AG04450 (cell line): Measurements from ENCODE around the gene IFI30. TPM values are rescaled to one million over a fixed set of nuclear protein-coding genes. Genes with fewer than 3 reads are reported as not detected.
A peak's percentile ranks its signal among the peaks of the same experiment; 100 is the strongest.

Source experiments
- CTCF ChIA-PET: fragments of 300-600, 350-600 bp; formaldehyde crosslinking; extraction: SDS; loops from one replicate; lab custom pipeline; 2022; ENCODE audit warnings: antibody characterized with exemption, inconsistent platforms; lab: Charles Lee
- POLR2A ChIA-PET: fragments of 350-600 bp; formaldehyde crosslinking; extraction: SDS; loops from one replicate; lab custom pipeline; 2021; ENCODE audit warnings: antibody characterized with exemption, inconsistent platforms; lab: Yijun Ruan, JAX
- DNase-seq: peaks from one replicate; pipeline ENCODE4 v3.0.0-alpha.2; 2011; ENCODE audit warnings: low read depth, low spot score
- H3K27ac ChIP-seq: one replicate; pipeline ENCODE4 v1.5.1; 2012; ENCODE audit warnings: low read depth, low read length, control low read depth
- H3K27me3 ChIP-seq: one replicate; pipeline ENCODE4 v1.6.0; 2012; ENCODE audit warnings: low read length; ENCODE audit not compliant: control insufficient read depth, insufficient read depth
- H3K4me3 ChIP-seq: 2 replicates; pipeline ENCODE4 v1.5.1; 2011; ENCODE audit warnings: mild to moderate bottlenecking, low read depth, low read length, control low read depth
- H3K9me3 ChIP-seq: 2 replicates; pipeline ENCODE4 v1.5.1; 2012; ENCODE audit warnings: low read length; ENCODE audit not compliant: control insufficient read depth, insufficient read depth
- polyA plus RNA-seq: library from polyadenylated mRNA; depleted of rRNA; stranded (reverse); fragments of >200 nt; gene quantifications from 2 replicates; pipeline ENCODE4 v1.2.3, GENCODE V29; 2011
- TF ChIP-seq, protein P1 (sequence below): IDR thresholded peaks from 2 replicates; pipeline ENCODE4 v1.5.1; 2011; ENCODE audit warnings: low read depth, low read length, control low read depth, inconsistent platforms

Gene IFI30
- polyA plus RNA-seq, 1 experiment: 6.9 TPM

GRCh38 chr19:18167975-18168645 lies 5.5 kb upstream of the IFI30 start:
- no peak for DNase-seq
- ChIA-PET CTCF (interaction anchor here (0.5 to 1.7 kb wide), 6 partner anchors 24 to 95 kb away, joined by 3 to 7 read pairs (median 4); no protein-coding TSS in a partner anchor), POLR2A (interaction anchor here (0.9 kb wide), 1 partner anchor 114 kb away, joined by 3 read pairs; no protein-coding TSS in a partner anchor)
- Histone ChIP-seq H3K27me3 (no peaks in the 10 kb centered on the region), H3K27ac (no peak overlapping the region), H3K9me3 (no peaks in the 10 kb centered on the region; the same call in 1 of the 2 replicates), H3K4me3 (no peak overlapping the region)
- TF ChIP-seq, protein P1, sequence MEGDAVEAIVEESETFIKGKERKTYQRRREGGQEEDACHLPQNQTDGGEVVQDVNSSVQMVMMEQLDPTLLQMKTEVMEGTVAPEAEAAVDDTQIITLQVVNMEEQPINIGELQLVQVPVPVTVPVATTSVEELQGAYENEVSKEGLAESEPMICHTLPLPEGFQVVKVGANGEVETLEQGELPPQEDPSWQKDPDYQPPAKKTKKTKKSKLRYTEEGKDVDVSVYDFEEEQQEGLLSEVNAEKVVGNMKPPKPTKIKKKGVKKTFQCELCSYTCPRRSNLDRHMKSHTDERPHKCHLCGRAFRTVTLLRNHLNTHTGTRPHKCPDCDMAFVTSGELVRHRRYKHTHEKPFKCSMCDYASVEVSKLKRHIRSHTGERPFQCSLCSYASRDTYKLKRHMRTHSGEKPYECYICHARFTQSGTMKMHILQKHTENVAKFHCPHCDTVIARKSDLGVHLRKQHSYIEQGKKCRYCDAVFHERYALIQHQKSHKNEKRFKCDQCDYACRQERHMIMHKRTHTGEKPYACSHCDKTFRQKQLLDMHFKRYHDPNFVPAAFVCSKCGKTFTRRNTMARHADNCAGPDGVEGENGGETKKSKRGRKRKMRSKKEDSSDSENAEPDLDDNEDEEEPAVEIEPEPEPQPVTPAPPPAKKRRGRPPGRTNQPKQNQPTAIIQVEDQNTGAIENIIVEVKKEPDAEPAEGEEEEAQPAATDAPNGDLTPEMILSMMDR: peak; percentile 69

DNA sequence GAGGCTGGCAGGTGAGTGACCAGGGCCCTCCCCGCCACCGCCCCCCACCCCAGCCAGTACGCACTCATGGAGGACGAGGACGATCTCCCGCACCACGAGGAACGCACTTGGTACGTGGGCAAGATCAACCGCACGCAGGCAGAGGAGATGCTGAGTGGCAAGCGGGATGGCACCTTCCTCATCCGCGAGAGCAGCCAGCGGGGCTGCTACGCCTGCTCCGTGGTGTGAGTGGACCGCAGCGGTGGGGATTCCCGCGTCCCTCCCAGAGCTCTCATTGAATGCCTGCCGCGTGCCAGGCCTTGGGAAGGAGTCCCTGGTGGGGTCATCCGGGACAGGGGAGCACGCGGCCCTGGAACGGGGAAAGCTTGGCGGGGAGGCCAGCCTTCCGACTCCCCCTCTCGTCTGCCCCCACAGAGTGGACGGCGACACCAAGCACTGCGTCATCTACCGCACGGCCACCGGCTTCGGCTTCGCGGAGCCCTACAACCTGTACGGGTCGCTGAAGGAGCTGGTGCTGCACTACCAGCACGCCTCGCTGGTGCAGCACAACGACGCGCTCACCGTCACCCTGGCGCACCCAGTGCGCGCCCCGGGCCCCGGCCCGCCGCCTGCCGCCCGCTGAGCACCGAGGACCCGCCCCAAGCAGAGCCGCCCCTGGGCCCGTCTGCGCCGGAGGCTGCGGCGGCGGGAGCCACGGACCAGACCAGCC lies 4.8 kb upstream of the IFI30 start:
- POLR2A ChIA-PET: interaction anchor here (0.9 kb wide), 1 partner anchor 113 kb away, joined by 3 read pairs; no protein-coding TSS in a partner anchor
- TF ChIP-seq, protein P1: no peak
- no peak for DNase-seq
- no peaks in the 10 kb centered on the region for H3K27me3 ChIP-seq
- CTCF ChIA-PET: interaction anchor here (0.7 to 1.2 kb wide), 3 partner anchors 23 to 94 kb away, joined by 3 to 4 read pairs (median 3); no protein-coding TSS in a partner anchor
- no peaks in the 10 kb centered on the region; the same call in 1 of the 2 replicates for H3K9me3 ChIP-seq
- no peak overlapping the region for H3K27ac ChIP-seq
- no peak overlapping the region for H3K4me3 ChIP-seq

DNA sequence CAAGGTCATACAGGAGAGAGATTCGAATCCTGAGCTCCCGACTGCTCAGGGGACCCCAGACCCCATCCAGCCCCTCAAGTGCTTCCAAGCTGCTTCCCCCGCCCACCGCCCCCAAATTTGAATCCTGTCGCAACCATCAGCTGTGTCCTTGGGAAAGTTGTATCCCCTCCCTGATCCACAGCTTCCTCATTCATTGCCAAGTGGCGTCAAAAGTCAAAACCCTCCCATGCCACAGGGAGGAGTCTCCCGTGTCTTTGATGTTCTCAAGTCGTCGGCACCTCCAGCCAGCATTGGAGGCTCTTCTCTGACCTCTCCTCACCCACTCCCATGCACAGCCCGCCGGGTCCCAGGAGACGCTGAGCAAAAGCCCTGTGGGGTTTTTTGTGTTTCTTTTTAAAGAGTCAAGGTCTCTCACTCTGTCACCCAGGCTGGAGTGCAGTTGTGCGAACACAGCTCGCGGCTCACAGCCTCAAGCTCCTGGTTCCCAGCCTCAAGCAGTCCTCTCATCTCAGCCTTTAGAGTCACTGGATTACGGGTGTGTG lies 2.8 kb upstream of the IFI30 start:
- CTCF ChIA-PET: interaction anchor here (0.6 to 2.4 kb wide), 6 partner anchors 9 to 177 kb away, joined by 3 to 10 read pairs (median 4); no protein-coding TSS in a partner anchor
- Histone ChIP-seq H3K27me3 (peaks cover 2% of the 10 kb centered on the region), H3K4me3 (no peak overlapping the region), H3K9me3 (no peaks in the 10 kb centered on the region; the same call in 1 of the 2 replicates), H3K27ac (no peak overlapping the region)
- TF ChIP-seq, protein P1: no peak
- POLR2A ChIA-PET: interaction anchor here (0.6 kb wide), 1 partner anchor 43 kb away, joined by 3 read pairs; no protein-coding TSS in a partner anchor
- no peak for DNase-seq

DNA sequence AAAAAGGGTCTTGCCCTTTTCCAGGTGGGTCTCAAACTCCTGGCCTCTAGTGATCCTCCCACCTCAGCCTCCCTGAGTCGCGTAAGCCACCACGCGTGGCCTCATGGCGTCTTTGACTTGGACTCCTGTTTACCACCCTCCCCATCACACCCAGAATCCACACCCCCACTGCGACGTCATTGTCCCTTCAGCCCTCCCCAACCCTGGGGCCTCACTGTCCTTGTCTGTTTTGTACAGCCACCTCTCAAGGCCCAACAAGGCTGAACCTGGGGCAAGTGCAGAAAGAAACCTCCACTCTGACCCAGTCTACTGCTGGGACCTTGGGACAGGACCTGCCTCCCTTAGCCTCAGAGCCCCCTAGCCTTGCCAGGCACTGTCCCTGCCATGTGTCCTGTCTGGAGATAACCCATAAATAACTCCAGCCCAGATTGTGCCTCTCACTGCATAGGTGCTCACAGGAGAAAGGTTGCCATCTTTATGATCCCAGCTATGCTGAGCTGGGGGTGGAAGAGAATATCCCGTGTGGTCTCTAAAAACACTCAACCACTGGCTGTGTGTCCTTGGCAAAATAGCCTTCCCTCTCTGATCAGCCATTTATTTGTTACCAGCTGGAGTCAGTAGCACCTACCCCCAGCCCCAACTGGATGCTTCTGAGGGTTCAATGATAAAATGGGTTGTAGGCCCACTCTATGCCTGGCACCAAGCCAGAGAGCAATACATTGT lies 1.8 kb upstream of the IFI30 start:
- peaks cover 5% of the 10 kb centered on the region for H3K27me3 ChIP-seq
- H3K4me3 ChIP-seq: no peak overlapping the region
- no peak for DNase-seq
- ChIA-PET CTCF (interaction anchor here (1.1 to 2.4 kb wide), 4 partner anchors 10 to 157 kb away, joined by 3 to 10 read pairs (median 4); no protein-coding TSS in a partner anchor), POLR2A (interaction anchor here (0.6 kb wide), 1 partner anchor 29 kb away, joined by 3 read pairs; no protein-coding TSS in a partner anchor)
- TF ChIP-seq, protein P1: no peak
- H3K9me3 ChIP-seq: no peaks in the 10 kb centered on the region; the same call in 1 of the 2 replicates
- H3K27ac ChIP-seq: no peak overlapping the region
